M059J (cell line): ENCODE measurements around the gene CHRNA4. TPM values are rescaled to one million over a fixed set of nuclear protein-coding genes. Genes with fewer than 3 reads are reported as not detected.
"Not testable (repeated sequence)": the region's sequence is repeated elsewhere in the genome, so short reads cannot be mapped to it uniquely, and the experiment has no call there.

Experiments used
- DNase-seq: peaks from one replicate; pipeline ENCODE4 v3.0.0-alpha.2; 2012; ENCODE audit warnings: low read depth
- total RNA-seq: library from RNA; depleted of rRNA; stranded (reverse); fragments of >200 nt; shearing (Covaris generic); gene quantifications from 2 replicates; pipeline ENCODE4 v1.2.3, GENCODE V29; 2014

CHRNA4 gene
- total RNA-seq, 1 experiment from 2014 or later, result not detected

DNA sequence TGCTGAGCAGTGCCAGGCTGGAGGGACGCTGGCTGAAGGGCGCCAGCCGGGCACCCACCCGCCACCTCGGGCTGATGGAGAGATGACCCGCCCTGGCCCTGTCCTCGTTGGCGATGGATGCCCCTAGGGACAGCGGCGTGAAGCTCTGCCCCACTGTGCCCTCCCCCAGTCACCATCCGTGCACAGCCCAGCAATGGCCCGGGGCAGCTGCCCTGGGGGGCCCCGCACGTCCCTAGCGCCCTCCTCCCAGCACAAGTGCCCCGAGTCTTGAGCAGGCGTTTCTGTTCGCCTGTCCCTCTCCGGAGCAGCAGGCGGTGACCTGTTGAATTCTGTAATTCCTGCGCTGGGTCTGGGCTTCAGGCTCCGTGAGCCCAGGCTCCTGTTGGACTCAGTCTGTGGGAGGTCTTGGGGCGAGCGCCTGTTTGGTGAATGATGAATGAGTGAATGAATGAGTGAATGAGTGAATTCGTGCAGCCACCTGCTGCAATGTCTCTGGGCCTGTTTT lies 36.8 kb upstream of the CHRNA4 start:
- no peak for DNase-seq

DNA sequence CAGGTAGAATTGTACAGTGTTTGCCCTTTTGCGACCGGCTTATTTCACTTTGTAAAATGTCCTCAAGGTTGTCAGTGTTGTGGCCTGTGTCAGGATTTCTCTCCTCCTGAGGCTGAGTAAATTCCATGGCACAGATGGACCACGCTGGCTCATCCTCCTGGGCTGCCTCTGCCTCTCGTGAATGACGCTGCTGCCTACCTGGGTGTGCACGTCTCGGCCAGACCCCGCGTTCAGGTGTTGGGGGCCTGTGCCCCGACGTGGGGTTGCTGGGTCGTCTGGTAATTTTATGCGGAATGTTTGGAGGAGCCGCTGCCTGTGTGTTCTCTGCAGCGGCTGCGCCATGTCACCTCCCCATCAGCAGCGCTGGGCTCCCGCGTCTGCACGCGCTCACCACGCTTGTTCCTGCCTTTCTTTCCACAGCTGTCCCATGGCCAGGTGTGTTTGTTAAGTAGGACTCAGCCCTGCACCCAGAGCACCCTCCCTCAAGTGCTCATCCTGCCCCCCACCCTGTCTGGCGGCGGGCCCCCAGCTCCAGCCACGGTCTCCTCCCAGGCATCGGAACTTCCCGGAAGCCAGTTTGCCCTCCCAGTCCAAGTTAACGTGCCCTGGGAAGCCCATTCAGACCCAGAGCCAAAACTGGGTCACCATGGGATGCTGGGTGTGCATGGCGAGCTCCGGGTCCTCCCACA lies 36.1 kb upstream of the CHRNA4 start:
- no peak for DNase-seq

DNA sequence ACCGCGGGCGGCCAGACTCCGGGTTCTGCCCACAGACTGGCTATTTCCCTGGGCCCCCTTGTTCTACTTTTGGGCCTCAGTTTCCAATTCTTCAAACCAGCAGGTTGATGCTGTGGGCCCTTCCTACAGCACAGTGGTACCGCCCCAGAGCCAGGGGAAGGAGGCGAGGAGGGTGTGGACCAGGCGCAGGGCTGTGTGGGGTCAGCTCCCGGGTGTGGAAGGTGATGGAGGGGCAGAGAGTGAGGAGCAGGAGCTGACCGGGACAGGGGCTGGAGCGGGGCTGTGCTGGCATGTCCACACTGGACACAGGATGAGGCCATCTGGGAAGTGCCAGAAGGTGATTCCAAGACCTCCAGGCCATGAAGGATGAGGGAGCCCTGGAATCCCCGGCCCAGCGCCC lies 35.2 kb upstream of the CHRNA4 start:
- no peak for DNase-seq

DNA sequence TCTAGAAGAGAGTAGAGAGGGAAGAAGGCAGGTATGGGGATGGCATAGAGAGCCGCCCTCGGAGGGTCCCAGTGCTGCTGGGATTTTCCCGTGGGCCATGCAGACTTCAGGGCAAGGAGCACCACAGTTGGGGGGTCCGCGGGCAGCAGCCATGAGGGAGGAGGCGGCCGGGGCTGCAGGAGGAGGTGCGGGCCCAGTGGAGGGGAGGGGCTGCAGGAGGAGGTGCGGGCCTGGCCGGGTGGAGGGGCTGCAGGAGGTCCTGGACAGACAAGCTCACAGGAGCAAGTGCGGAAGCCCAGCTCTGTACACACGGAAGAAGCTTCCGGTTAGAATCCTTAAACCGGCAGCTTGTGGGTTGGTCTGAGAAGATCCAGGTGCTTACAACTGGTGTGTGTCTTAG lies 34.6 kb upstream of the CHRNA4 start:
- DNase-seq, result no peak

DNA sequence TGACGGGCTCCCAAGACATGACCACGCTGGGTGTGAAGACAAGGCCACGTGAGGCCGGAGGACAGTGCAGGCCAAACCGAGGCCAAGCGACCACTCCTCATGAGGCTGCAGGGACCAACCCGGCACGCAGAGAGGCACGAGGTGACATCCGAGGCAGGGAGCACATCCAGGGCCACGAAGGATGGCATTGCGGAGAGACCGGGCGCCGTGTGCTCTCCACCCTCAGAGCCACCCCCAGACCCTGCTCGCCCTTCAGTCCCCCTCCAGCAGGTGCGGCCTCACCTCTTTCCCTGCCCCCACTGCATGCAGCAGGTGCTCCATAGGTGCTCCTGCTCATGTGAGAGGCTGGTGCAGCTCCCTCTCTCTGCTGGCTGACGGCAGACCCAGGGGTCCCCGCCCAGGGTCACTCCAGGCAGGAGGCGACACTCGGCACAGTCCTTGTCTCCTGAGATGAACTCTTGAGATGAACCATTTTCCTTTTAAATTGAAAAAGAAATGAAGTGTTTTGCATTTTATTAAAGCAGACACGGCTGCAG lies 33.8 kb upstream of the CHRNA4 start:
- no peak for DNase-seq

DNA sequence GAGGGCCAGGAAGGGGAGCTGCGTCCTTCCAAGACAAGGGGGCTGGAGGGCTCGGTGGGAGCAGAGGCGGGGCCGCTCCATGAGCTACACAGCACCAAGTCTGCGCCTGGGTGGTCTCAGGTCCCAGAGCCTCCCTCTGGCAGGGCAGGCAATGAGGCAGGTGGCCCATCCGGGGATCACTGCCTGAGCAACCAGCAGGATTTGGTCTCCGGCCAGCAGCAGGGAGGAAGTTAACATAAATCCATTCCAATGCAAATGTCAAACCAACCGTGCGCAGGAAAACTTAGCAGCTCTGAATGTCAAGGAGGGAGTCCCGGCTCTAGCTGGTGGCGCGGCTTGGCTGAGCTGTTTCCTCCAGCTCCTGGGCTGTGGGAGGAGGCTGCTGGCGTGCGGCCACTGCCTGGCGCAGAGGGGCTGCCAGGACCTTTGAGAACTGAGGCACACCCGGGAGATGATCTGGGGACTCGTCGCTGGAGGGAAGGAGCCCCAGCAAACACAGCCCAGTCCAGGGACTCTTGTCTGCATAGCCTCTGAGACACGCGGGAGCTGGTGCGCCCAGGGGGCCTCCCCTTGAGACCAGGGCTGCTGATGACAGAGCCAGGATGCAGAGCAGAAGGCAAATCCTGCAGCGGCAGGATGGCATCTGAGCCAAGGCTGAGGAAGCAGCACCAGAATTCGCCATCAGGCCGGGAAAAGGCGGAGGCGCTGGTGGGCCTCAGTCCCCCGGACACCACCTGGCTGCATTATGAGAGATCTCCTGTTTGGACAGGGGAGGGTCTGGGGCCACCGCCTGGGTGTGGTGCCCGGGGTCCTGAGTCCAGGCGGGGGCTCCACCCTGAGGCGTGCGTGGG lies 33.1 kb upstream of the CHRNA4 start:
- DNase-seq, result peak; percentile 44

DNA sequence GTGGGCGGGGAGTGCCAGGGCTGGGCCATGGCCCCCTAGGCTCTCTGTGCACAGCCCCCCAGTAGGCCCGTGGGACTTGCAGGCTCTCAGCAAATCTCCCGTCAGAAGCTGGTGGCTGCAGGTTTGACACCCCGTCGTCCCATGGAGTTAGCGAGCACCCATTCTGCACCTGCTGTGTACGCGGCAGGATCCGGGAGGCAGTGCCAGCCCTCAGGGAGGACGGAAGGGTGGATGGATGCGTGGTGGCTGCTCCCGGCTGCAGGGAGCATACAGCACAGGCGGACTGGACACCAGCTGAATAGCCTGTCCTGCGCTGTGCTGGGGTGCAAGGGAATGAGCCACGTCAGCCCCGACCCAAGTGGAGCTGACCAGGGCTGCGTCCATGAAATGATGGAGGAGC lies 32.4 kb upstream of the CHRNA4 start:
- DNase-seq, result no peak

DNA sequence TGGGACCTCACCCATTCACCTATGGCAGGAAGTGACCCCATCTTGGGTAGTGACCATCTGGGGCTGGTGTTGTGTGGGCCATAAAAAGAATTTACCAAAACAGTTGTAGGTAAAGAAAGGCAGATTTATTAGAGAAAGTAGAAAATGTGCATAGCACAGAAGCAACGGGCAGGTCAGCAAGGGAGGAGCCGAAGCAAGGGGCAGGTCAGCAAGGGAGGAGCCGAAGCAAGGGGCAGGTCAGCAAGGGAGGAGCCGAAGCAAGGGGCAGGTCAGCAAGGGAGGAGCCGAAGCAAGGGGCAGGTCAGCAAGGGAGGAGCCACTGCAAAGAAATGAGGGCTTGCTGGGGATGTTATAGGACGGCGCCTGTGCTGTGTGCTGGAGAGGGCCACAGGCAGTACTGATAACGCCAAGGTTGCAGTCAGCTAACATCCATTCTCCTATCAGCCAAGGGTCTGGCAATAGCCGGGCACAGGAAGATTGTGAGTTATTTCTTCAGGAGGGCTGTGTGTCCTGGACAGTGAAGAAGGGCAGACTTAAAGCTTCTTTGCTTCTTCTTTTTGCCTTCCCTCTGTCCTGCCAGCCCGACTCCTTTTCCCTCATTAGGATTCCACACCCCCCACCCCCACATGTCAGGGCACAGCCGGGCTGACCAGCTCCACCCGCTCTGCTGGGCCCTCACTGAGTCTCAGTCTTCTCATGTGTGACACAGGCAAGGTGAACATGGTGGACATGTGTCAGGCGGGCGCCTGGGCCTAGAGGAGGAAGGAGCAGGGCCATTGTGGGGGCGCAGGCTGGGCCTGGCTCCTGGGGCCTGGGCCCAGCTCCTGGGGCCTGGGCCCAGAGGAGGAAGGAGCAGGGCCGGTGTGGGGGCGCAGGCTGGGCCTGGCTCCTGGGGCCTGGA lies 31.6 kb upstream of the CHRNA4 start:
- no peak for DNase-seq

DNA sequence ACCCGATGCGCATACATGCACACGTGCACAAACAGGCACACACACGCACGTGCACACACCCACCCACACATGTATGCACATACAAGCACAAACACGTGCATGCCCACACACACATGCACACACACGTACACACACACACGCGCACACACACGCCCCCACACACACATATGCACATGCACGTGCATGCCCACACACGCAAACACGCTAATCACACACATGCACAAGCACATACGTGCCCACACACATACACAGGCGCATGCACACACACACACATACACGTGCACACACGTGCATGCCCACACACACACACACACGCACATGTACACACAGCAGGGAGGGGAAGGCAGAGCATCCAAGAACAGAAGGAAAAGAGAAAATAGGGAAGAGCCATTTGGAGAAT lies 26.8 kb upstream of the CHRNA4 start:
- DNase-seq, result no peak

DNA sequence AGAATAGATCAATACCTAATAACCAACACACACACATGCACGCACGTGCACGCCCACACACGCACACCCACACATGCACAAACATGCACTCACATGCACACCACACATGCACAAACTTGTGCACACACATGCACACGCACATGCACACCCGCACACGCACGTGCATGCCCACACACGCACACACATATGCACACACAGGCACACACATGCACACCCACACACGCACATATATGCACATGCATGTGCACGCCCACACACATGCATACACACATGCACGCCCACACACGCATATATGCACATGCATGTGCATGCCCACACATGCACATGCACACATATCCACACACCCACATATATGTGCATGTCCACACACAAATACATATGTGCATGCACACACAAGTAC lies 26.2 kb upstream of the CHRNA4 start:
- DNase-seq, result no peak

DNA sequence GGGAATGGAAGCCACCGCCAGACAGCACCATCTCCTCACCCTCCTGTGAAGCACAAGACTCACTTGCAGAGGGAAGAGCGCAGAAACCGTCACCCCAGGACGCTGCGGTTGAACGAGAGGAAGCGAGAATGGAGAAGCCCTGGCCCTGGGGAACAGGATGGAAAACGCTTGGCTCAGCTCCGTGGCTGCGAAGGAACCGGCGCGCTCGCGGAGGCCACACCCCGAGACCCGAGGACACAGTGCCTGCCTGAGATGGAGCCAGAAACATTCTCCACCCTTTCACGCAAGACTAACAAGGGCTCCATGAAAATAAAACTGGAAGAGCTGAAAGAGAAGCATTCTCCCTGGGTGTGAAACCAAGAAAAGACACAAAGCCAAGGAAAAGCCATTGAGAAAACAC lies 25.3 kb upstream of the CHRNA4 start:
- DNase-seq, result no peak

DNA sequence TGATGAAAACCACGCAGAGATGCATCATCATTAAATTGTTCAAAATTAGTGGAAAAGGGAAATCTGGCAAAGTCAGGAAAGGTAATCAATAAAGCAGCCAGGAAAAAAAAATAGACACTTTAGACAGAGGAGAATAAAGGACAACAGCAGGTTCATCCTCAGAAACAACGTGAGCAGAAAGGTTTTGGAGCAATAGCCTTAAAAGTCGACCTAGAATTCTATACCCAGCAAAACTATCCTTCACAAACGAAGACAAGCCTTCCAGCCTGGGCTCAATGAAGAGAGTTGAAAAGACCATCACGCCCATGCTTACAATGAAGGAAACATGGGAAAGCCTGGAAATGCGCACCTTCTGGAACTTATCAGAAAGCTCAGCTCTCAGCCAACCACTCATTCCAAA lies 24.7 kb upstream of the CHRNA4 start:
- DNase-seq, result no peak

DNA sequence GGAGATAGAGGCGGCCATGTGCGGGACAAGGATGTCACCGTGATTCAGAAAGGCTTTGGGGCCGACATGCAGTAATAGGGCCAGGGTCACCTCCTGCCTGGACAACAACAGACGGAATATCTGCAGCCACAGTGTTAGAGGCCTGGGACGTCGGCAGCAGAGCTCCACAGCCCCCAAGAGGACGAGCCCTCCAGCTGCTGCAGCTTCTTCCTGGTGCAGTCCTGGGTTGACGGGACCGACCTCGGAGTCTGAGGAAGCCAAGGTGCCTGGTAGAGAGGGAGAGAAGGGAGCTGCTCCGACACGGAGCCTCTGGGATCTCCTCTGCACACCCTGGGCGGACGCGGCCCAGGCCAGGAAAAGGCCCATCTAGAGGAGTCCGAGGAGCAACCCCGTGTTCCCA lies 23.2 kb upstream of the CHRNA4 start:
- no peak for DNase-seq

DNA sequence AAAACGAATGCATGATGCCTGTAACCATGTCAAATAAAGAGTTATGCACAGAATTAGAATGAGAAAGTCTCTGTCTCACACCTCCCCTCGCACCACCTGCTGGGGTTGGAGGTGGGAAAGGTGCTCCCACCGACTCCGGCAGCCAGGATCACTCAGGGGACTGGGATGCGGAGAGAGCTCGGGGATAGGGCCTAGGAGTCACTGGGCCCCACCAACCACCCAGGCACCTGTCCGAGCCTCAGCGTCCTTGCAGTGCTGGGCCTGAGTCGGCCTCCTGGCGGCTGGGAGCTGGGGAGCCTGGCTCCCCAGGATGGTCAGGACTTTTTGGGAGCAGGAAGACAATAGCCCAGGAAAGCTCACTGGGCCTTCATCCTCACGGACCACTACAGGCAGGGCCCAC lies 22.4 kb upstream of the CHRNA4 start:
- no peak for DNase-seq

DNA sequence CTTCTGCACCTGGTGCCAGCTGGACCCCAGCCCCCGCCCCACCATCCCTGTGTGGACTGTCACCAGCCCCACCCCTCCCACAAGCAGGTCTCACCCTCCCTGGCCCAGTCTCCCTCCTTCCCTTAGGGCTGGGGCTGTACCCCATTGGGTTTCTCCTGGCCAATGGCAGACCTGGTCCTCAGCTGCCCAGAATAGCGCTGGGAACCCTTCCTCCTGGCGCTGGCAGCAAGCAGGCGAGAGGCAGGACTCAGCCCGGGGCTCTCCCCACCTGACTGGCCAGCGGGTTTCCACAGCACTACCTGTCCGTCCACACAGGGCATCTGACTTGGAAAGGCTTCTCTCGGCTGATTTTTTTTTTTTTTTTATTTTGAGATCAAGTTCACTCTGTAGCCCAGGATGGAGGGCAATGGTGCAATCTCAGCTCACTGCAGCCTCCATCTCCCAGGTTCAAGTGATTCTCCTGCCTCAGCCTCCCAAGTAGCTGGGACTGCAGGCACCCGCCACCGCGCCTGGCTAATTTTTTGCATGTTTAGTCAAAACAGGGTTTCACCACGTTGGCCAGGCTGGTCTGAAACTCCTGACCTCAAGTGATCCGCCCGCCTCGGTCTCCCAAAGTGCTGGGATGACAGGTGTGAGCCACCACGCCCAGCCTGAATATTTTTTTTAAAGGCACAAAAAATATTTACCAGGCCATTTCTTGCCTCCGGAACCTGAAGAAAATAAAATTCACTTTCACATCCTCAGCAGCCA lies 21.6 kb upstream of the CHRNA4 start:
- no peak for DNase-seq

DNA sequence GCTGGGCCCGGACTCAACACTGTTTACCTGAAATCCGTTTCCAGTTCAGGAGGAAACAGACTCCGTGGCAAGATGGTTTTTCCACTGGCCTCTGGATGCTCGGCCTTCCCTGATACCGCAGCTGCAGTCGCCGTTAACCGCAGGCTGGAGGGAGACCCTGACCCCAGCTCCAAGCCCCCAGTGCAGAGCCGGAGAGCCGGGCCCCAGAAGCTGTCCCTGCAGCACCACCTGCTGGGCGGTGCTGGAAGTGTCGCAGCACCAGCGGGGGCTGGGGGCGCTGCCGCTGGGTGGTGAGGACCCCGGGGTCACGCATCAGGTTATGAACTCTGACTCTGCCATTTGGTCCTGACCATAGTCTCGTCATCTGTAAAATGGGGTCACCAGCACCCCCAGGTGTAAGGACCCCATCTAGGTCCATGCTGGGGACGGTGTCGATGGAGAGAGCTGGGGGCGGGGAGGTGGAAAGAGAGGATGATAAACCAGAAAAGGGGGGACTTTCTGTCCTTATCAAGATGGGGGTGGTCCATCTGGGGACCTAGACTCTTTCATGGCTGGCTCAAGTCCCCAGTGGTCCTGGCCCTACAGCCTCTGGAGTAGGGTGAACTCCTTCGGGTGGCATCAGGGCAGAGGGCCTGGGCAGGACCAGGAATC lies 20.8 kb upstream of the CHRNA4 start:
- no peak for DNase-seq

DNA sequence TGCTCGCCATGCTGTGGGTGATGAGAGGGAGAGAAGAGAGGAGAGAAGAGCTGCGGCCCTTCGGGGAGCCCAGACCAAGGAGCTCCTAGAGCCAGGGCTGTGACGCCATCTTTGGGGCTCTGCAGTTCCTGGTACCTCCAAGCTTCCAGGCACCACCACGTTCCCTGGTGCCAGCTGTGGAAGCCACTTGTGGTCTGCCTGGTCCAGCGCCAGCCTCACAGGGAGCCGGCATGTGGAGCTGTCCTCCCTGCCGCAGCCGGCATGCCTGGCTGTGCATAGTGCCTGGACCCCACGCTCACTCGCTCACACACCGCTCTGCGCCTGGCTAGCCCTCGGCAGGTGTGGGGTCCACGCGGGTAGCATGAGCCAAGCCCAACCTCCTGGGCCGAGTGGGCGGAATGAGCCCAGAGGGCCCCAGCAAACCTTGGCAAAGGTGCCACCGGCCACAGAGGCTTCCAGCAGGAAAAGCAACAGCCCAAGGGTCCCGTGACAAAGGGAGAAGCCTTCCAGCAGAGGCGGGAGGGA lies 19.3 kb upstream of the CHRNA4 start:
- DNase-seq, result no peak

DNA sequence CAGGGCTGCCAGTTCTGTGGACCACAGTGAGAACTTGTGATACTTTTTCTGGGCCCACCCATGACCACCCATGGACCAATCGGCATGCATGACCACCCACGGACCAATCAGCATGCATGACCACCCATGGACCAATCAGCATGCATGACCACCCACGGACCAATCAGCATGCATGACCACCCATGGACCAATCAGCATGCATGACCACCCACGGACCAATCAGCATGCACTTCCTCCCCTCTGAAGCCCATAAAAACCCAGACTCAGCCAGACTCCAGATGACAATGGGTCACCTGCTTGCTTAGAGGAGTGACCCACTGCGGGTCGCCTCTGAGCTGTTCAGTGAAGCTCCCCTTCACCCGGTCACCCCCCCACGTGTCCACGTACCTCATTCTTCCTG lies 18.7 kb upstream of the CHRNA4 start:
- DNase-seq, result not testable (repeated sequence)

DNA sequence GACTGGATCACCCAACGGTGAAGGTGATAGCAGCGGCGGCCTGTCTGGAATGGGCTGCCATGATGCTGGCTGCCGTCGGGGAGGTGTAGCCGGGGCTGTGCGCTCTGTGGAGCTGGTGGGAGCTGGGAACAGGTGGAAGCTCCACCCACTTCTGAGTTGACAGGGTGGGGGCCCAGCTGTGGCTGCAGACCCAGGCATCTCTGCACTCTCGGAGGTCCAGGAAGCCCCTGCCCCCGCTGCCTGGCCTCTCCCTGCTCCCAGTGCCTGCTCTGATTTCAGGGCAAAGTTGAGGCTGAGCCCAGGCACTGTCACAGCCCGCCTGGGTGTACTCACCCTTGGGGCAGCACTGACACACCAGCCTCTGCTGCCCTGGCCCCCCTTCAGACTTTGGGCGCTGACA lies 18.1 kb upstream of the CHRNA4 start:
- no peak for DNase-seq

DNA sequence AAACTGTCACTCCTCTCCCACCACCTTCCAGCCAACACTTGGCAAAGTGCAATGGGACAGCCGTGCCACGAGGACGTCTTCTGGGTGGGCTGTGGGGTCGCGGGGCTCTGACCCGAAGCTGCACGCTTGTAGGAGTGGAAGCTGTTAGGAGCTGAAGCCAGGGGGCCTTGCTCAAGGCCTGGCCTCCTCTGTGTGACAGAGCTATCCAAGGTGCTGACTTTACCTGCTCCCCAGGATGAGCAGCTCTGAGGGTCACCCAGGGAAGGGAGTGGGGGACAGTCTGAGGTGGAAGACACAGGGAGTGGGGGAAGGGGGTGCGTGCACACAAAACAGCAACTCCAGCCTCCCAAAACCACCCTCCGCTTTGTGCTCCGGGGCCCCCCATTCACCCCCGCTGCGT lies 17.5 kb upstream of the CHRNA4 start:
- DNase-seq, result no peak
